Activated gamma-delta T cell treated with Interleukin-2 at 50 U/mL for 16 hours (primary cell): ENCODE results near the gene KDM4D.
A peak's percentile ranks its signal among the peaks of the same experiment; 100 is the strongest.
"Not testable (repeated sequence)": the region's sequence is repeated elsewhere in the genome, so short reads cannot be mapped to it uniquely, and the experiment has no call there.

Source experiments
- DNase-seq: peaks from one replicate; pipeline ENCODE4 v3.0.0-alpha.2; 2020

Gene KDM4D

GRCh38 chr11:94973099-94973968 is at the start of gene KDM4D, which contains the start of gene CWC15:
KDM4D (plus strand) TSS chr11:94973709; CDS start chr11:94997373, 23,664 bp downstream.
CWC15 (minus strand) TSS chr11:94973556; CDS start chr11:94972185, 1,371 bp downstream.
- DNase-seq, result peak; percentile 95

GRCh38 chr11:94924171-94924572 is 49.3 kb upstream of the KDM4D start:
- DNase-seq, result no peak

- DNase-seq, result peak; percentile 13
Observed at GRCh38 chr11:94924612-94925011, 48.9 kb upstream of the KDM4D start.

GRCh38 chr11:94925422-94926270 is 47.9 kb upstream of the KDM4D start:
- DNase-seq, result no peak

GRCh38 chr11:94926271-94926625 is 47.3 kb upstream of the KDM4D start:
- DNase-seq, result no peak

GRCh38 chr11:94926698-94927237 is 46.7 kb upstream of the KDM4D start:
- DNase-seq, result no peak

- DNase-seq, result no peak
Observed at GRCh38 chr11:94928117-94928990, 45.2 kb upstream of the KDM4D start.

- not testable (repeated sequence) for DNase-seq
Observed at GRCh38 chr11:94932072-94932471, 41.4 kb upstream of the KDM4D start.

GRCh38 chr11:94932503-94932902 is 41.0 kb upstream of the KDM4D start:
- no peak for DNase-seq

GRCh38 chr11:94933223-94934130 is 40.0 kb upstream of the KDM4D start:
- DNase-seq, result no peak

- DNase-seq, result no peak
Observed at GRCh38 chr11:94934362-94934761, 39.1 kb upstream of the KDM4D start.

- no peak for DNase-seq
Observed at GRCh38 chr11:94934846-94935245, 38.7 kb upstream of the KDM4D start.

- DNase-seq, result no peak
Observed at GRCh38 chr11:94938095-94939055, 35.1 kb upstream of the KDM4D start.

GRCh38 chr11:94939346-94939745 is 34.2 kb upstream of the KDM4D start:
- no peak for DNase-seq

- no peak for DNase-seq
Observed at GRCh38 chr11:94941131-94941530, 32.4 kb upstream of the KDM4D start.

GRCh38 chr11:94946812-94947211 is 26.7 kb upstream of the KDM4D start:
- DNase-seq, result no peak

- no peak for DNase-seq
Observed at GRCh38 chr11:94948070-94948617, 25.4 kb upstream of the KDM4D start.

- no peak for DNase-seq
Observed at GRCh38 chr11:94954753-94955152, 18.8 kb upstream of the KDM4D start.

- DNase-seq, result no peak
Observed at GRCh38 chr11:94956963-94957362, 16.5 kb upstream of the KDM4D start.
